ENCODE data around the gene SMYD3. TPM values are rescaled to one million over a fixed set of nuclear protein-coding genes. Genes with fewer than 3 reads are reported as not detected.
"Not testable (repeated sequence)": the region's sequence is repeated elsewhere in the genome, so short reads cannot be mapped to it uniquely, and the experiment has no call there.

The SMYD3 gene
- total and polyA plus RNA-seq, 2 experiments from 2014 or later: 30.8 to 68.5 TPM

DNA sequence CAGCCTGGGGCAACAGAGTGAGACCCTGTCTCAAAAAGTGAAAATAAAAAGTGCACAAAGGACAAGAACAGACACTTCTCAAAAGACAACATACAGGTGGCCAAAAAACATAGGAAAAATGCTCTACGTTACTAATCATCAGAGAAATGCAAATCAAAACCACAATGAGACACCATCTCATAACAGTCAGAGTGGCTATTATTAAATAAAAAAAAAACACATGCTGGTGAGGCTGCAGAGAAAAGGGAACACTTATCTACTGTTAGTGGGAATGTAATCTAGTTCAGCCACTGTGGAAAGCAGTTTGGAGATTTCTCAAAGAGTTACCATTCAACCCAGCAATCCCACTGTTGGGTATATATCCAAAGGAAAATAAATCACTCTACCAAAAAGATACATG, 173.2 kb downstream of the SMYD3 start:
- Histone ChIP-seq H3K4me3 (no peak overlapping the region), H3K79me2 (no peaks in the 10 kb centered on the region), H3K27ac (no peak overlapping the region), H3K27me3 (no peaks in the 10 kb centered on the region), H3K9me3 (ENCODE audit: low read depth) (no peaks in the 10 kb centered on the region), H3K9me2 (replicated peaks; ENCODE audit: insufficient read depth) (no peaks in the 10 kb centered on the region), H3K4me2 (no peak overlapping the region), H2AFZ (no peak overlapping the region), H4K20me1 (ENCODE audit: insufficient read depth, poor library complexity, severe bottlenecking) (no peaks in the 10 kb centered on the region), H3K4me1 (ENCODE audit: insufficient read depth) (no peaks in the 10 kb centered on the region), H3K36me3 (replicated peaks; ENCODE audit: insufficient read depth, low read depth) (no peaks in the 10 kb centered on the region)
- TF ChIP-seq CTCF (IDR thresholded peaks at IDR 0.05; ENCODE audit: poor library complexity): no peak
- no peak for TF ChIP-seq EZH2 (IDR thresholded peaks at IDR 0.05; ENCODE audit: borderline replicate concordance)
- TF ChIP-seq EZH2phosphoT487 (IDR thresholded peaks at IDR 0.05; ENCODE audit: low read depth, severe bottlenecking, unreplicated experiment): no peak
- WGBS (ENCODE audit: low lambda C conversion rate, missing lambda C conversion rate): 94% methylated on average over 1 of the region's 1 CpG
- DNase-seq (ENCODE audit: low spot score): no peak

- Histone ChIP-seq H3K79me2 (no peaks in the 10 kb centered on the region), H3K27me3 (no peaks in the 10 kb centered on the region), H3K9me3 (ENCODE audit: low read depth) (no peaks in the 10 kb centered on the region), H3K27ac (no peak overlapping the region), H4K20me1 (ENCODE audit: insufficient read depth, poor library complexity, severe bottlenecking) (no peaks in the 10 kb centered on the region), H3K4me2 (no peak overlapping the region), H3K36me3 (replicated peaks; ENCODE audit: insufficient read depth, low read depth) (no peaks in the 10 kb centered on the region), H3K4me3 (no peak overlapping the region), H2AFZ (no peak overlapping the region), H3K9me2 (replicated peaks; ENCODE audit: insufficient read depth) (no peaks in the 10 kb centered on the region), H3K4me1 (ENCODE audit: insufficient read depth) (no peaks in the 10 kb centered on the region)
- no peak for DNase-seq (ENCODE audit: low spot score)
- 29% methylated on average over 1 of the region's 1 CpG for WGBS (ENCODE audit: low lambda C conversion rate, missing lambda C conversion rate)
- TF ChIP-seq CTCF (IDR thresholded peaks at IDR 0.05; ENCODE audit: poor library complexity) (no peak), EZH2phosphoT487 (IDR thresholded peaks at IDR 0.05; ENCODE audit: low read depth, severe bottlenecking, unreplicated experiment) (no peak), EZH2 (IDR thresholded peaks at IDR 0.05; ENCODE audit: borderline replicate concordance) (no peak)
Measured at GRCh38 chr1:246332078-246332477, 175.0 kb downstream of the SMYD3 start.

GRCh38 chr1:246329900-246330299, 177.2 kb downstream of the SMYD3 start:
- Histone ChIP-seq H3K4me3 (no peak overlapping the region), H3K79me2 (no peaks in the 10 kb centered on the region), H3K27ac (no peak overlapping the region), H4K20me1 (ENCODE audit: insufficient read depth, poor library complexity, severe bottlenecking) (no peaks in the 10 kb centered on the region), H3K9me3 (ENCODE audit: low read depth) (no peaks in the 10 kb centered on the region), H2AFZ (no peak overlapping the region), H3K4me2 (no peak overlapping the region), H3K9me2 (replicated peaks; ENCODE audit: insufficient read depth) (no peaks in the 10 kb centered on the region), H3K4me1 (ENCODE audit: insufficient read depth) (no peaks in the 10 kb centered on the region), H3K27me3 (no peaks in the 10 kb centered on the region), H3K36me3 (replicated peaks; ENCODE audit: insufficient read depth, low read depth) (no peaks in the 10 kb centered on the region)
- DNase-seq (ENCODE audit: low spot score): no peak
- TF ChIP-seq CTCF (IDR thresholded peaks at IDR 0.05; ENCODE audit: poor library complexity) (no peak), EZH2 (IDR thresholded peaks at IDR 0.05; ENCODE audit: borderline replicate concordance) (no peak), EZH2phosphoT487 (IDR thresholded peaks at IDR 0.05; ENCODE audit: low read depth, severe bottlenecking, unreplicated experiment) (no peak)
- 91% methylated on average over 4 of the region's 4 CpGs for WGBS (ENCODE audit: low lambda C conversion rate, missing lambda C conversion rate)

DNA sequence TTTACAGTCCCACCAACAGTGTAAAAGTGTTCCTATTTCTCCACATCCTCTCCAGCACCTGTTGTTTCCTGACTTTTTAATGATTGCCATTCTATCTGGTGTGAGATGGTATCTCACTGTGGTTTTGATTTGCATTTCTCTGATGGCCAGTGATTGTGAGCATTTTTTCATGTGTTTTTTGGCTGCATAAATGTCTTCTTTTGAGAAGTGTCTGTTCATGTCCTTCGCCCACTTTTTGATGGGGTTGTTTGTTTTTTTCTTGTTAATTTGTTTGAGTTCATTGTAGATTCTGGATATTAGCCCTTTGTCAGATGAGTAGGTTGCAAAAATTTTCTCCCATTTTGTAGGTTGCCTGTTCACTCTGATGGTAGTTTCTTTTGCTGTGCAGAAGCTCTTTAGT, 177.8 kb downstream of the SMYD3 start:
- H3K4me3 ChIP-seq; H3K36me3 ChIP-seq (replicated peaks; ENCODE audit: insufficient read depth, low read depth); H3K4me1 ChIP-seq (ENCODE audit: insufficient read depth); H3K9me2 ChIP-seq (replicated peaks; ENCODE audit: insufficient read depth); H2AFZ ChIP-seq; H3K4me2 ChIP-seq; H3K27ac ChIP-seq; DNase-seq (ENCODE audit: low spot score); H4K20me1 ChIP-seq (ENCODE audit: insufficient read depth, poor library complexity, severe bottlenecking); H3K79me2 ChIP-seq; H3K9me3 ChIP-seq (ENCODE audit: low read depth); H3K27me3 ChIP-seq: not testable (repeated sequence)
- 95% methylated on average over 1 of the region's 1 CpG for WGBS (ENCODE audit: low lambda C conversion rate, missing lambda C conversion rate)

Measured in hepatocyte (in vitro differentiated cells).